ENCODE results near the gene TMEM198.

Gene TMEM198, protein sequence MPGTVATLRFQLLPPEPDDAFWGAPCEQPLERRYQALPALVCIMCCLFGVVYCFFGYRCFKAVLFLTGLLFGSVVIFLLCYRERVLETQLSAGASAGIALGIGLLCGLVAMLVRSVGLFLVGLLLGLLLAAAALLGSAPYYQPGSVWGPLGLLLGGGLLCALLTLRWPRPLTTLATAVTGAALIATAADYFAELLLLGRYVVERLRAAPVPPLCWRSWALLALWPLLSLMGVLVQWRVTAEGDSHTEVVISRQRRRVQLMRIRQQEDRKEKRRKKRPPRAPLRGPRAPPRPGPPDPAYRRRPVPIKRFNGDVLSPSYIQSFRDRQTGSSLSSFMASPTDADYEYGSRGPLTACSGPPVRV

GRCh38 chr2:219543596-219544358 lies at the start of gene TMEM198, which contains the start of gene CHPF:
TSS of gene TMEM198 (plus strand) at chr2:219544028. CDS start at chr2:219544728, 700 bp downstream.
TSS of gene CHPF (minus strand) at chr2:219543809. CDS start at chr2:219543538, 271 bp downstream.
- peak; percentile 96 for DNase-seq (ENCODE audit: low spot score)

GRCh38 chr2:219494952-219495530 lies 48.8 kb upstream of the TMEM198 start:
- no peak for DNase-seq (ENCODE audit: low spot score)

DNA sequence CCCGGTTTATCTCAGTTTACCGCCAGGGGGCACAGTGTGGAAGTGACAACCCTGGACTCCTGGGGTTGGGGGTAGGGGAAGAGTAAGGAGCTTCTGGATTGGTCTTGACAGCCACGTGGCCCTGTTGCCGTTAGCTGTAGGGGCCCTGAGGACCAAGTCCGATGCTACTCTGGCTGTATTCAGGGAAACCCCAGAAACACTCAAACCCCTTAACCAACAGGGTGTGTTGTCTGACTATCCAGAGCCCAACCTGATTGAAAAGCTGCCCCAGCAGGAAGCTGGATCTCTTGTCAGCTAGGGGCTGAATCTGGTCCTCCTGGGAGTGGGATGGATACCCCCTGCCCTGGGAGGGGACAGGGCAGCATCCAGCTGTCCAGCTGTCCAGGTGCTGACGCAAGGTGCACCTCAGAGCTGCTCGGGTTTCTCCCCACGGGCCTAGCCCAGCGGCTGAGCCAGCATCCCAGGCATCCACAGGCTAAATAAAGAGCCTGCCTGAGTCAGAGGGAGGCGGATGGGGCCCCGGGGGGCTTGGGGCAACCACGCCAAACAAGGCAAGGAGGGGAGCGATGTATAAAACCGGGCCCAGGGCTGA lies 48.2 kb upstream of the TMEM198 start:
- DNase-seq (ENCODE audit: low spot score) = peak; percentile 66

GRCh38 chr2:219496247-219496824 lies 47.5 kb upstream of the TMEM198 start:
- DNase-seq (ENCODE audit: low spot score) = no peak

DNA sequence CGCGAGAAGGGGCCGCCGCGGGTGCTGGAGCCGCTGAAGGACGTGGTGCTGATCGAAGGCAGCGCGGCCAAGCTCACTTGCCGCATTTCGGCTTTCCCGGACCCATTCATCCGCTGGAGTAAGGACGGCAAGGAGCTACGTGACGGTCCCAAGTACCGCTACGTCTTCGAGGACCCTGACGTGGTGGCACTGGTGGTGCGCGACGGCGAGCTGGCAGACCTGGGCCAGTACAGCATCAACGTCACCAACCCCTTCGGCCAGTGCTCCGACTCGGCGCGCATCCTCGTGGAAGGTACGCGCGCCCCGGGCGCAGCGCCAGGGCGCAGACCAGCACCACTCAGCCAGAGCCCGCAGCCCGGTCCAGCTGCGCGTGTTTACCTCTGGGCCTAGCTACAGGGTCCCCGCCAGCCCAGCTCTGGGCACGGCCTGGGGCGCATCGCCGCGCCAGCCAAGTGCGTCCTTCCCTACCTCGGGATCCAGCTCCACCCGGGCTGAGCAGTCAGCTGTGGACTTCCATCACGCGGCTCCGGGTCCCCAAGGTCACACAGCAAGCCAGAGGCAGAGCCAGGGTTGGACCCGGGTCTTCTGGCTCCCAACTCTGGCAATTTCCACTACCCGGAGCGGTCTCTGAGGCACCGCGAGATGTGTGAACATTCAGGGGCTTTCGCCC lies 46.9 kb upstream of the TMEM198 start:
- no peak for DNase-seq (ENCODE audit: low spot score)

GRCh38 chr2:219497495-219498279 lies 46.1 kb upstream of the TMEM198 start:
- no peak for DNase-seq (ENCODE audit: low spot score)

DNA sequence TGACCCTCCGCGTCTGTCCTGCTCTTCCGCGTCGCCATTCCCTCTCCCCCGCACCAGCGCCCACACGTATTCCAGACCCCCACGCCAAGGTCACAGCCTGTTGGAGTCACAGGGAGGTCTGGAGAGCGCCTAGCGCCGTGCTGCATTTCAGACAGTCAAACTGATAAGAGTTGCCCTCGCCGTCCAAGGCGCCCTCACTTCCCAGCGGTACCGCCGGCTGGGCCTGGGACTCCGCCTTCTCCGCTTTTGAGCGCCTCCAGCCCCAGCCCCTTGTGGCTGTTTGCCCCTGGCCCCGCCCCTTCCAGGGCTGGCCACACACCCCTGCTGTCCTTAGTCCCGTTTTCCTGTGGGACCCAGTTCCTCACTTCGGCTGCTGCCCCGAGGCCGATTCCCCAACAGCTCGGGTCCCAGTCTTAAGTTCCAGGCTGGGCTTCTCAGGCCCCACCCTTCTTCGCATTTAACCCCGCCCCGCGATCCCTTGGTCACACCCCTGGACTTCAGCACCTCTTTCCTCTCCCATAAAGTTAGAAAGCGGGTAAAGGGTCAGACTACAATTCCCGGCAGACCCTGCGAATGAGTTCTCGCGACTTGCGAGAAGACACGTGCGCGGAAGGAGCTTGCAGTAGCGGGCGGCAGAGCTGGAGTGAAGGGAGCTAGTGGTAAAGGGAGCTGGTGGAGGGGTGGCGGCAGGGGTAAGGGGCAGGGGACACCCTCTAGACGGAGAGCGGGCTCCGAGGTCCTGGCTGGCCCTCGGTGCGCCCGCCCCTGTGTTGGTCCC lies 45.4 kb upstream of the TMEM198 start, which contains the start of gene GMPPA:
TSS of gene GMPPA (plus strand) at position 612 of the 778 bp plus-strand sequence. CDS start 1,085 bp downstream, outside the sequence.
- DNase-seq (ENCODE audit: low spot score) = peak; percentile 98

DNA sequence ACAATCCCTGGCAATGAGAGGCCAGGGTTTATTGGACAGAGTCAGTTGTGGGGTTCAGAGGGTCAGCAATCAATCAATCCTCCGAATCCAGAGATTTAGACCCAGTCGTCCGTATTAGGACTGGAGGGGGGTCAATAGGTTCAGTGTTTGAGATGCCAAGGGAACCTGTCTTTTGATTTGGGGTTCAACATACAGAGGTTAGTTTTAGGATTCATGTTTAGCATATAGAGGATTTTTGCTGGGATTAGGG lies 44.8 kb upstream of the TMEM198 start:
- no peak for DNase-seq (ENCODE audit: low spot score)

DNA sequence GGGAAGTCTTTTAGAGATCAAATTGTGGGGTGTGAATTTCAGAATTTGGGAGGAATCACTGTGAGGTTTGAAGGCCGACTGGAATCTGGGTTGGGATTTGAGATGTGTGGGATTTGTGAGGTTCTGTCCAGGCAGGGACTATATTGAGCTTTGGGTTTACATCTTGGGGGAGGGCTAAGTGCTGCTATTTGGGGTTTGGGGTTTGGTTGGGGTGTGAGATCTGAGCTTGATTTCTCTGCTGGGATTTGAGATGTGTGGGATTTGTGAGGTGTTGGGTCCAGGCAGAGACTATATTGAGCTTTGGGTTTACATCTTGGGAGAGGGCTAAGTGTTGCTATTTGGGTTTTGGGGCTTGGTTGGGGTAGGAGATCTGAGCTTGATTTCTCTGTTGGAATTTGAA lies 44.3 kb upstream of the TMEM198 start:
- DNase-seq (ENCODE audit: low spot score) = no peak

- no peak for DNase-seq (ENCODE audit: low spot score)
Measured at GRCh38 chr2:219500135-219500534, 43.7 kb upstream of the TMEM198 start.

- DNase-seq (ENCODE audit: low spot score) = no peak
Measured at GRCh38 chr2:219501849-219502248, 42.0 kb upstream of the TMEM198 start.

GRCh38 chr2:219502618-219503017 lies 41.2 kb upstream of the TMEM198 start:
- no peak for DNase-seq (ENCODE audit: low spot score)

DNA sequence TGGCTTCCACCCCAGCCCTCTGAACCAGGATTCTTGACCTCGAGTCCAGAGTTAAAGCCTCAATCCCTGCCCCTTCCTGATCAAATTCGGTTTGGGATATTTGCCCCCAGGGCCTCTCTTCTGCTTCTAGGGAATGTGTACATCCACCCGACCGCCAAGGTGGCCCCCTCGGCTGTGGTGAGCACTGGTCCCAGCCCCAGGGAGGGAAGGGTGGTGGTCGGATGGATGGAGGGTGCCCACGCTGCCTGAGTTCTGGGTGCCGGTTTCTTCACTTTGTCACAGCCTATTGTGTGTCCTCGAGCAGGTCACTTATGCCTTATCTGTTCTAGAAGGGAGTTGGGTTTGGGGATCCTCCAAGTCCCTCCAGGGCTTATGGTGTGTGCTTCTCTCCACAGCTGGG lies 38.2 kb upstream of the TMEM198 start:
- DNase-seq (ENCODE audit: low spot score) = no peak

- DNase-seq (ENCODE audit: low spot score) = no peak
Measured at GRCh38 chr2:219506153-219506801, 37.6 kb upstream of the TMEM198 start.

- DNase-seq (ENCODE audit: low spot score) = no peak
Measured at GRCh38 chr2:219506802-219507526, 36.9 kb upstream of the TMEM198 start.

DNA sequence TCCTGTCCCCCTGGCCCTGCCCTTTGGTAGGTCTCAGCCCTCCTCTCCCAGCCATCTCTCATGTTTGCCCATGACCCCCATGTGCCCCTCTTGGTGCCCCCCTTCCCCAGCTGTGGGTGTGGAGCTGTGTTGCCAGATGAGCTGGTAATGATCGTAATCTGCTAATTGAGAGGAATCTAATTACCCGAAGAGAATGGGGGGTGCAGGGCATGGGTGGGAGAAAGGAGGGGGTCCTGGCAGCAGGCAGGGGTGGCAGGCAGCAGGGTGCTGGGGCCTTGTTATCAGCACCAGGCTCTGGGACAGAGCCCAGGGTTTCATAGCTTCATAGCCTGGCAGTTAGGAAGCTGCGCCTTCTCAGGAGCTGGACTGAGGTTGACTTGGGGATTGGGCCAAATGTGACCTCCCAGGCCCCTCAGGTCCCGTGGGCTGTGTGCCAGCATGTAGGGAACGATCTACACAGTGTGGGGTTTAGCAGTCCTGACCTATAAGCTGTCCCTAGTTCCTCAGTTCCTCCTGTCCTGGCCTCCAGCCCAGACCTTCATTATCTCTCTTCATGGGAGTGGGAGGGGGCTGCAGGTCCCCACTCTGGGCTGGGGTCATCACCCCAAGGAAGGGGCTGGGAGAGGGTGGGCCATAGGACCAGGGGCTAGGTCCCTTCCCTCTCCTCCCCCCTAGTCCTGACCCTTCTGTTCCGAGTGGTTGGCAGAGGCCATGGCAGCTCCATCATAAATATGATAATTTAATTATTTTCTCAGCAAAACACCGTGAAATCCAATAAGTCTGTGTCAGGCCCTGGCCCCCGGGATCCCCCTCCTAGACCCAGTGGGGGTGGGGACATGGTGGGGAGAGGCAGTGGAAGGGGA lies 36.0 kb upstream of the TMEM198 start:
- no peak for DNase-seq (ENCODE audit: low spot score)

GRCh38 chr2:219508444-219508734 lies 35.4 kb upstream of the TMEM198 start:
- no peak for DNase-seq (ENCODE audit: low spot score)
